K562 (cell line): ENCODE results near the gene CHRDL2.

Source experiments
- EGR1 ChIP-seq: fragments of 450-650 bp; conservative IDR thresholded peaks from 2 replicates; pipeline ENCODE4 v1.6.1; 2017; ENCODE audit warnings: mild to moderate bottlenecking
- FOSL1 ChIP-seq: fragments of 200-800 bp; sonication (Bioruptor generic); conservative IDR thresholded peaks from 2 replicates; pipeline ENCODE4 v1.6.1; 2016; ENCODE audit warnings: missing genetic modification characterization, missing compliant biosample characterization
- HDAC2 ChIP-seq: fragments of 450-650 bp; IDR thresholded peaks from 2 replicates; pipeline ENCODE4 v1.6.1; 2016; ENCODE audit warnings: mild to moderate bottlenecking
- HDGF ChIP-seq: fragments of 450-650 bp; IDR thresholded peaks from 2 replicates; pipeline ENCODE4 v1.6.1; 2016
- NFYB ChIP-seq: IDR thresholded peaks from 2 replicates; pipeline ENCODE4 v1.6.1; 2011; ENCODE audit warnings: mild to moderate bottlenecking, moderate library complexity; ENCODE audit not compliant: insufficient read length; ENCODE audit errors: extremely low read depth
- RBFOX2 ChIP-seq: fragments of 200-400 bp; formaldehyde crosslinking; IDR thresholded peaks from 2 replicates; pipeline ENCODE4 v1.6.1; 2017; ENCODE audit warnings: low read depth, mild to moderate bottlenecking, low read length, moderate library complexity
- RBM15 ChIP-seq: fragments of 200-400 bp; formaldehyde crosslinking; IDR thresholded peaks from 2 replicates; pipeline ENCODE4 v1.6.1; 2018; ENCODE audit warnings: mild to moderate bottlenecking, low read length, moderate library complexity; ENCODE audit not compliant: insufficient read depth
- ZNF384 ChIP-seq: IDR thresholded peaks from 2 replicates; pipeline ENCODE4 v1.6.1; 2012; ENCODE audit warnings: low read depth, low read length, improper control_type of control experiment
- ZSCAN29 ChIP-seq: fragments of 450-650 bp; IDR thresholded peaks from 2 replicates; pipeline ENCODE4 v1.6.1; 2017
- ZZZ3 ChIP-seq: fragments of 450-650 bp; IDR thresholded peaks from 2 replicates; pipeline ENCODE4 v1.6.1; 2016; ENCODE audit warnings: antibody characterized with exemption, mild to moderate bottlenecking, moderate library complexity

GRCh38 chr11:74696939-74697675 is 34.1 kb downstream of the CHRDL2 start:
- TF ChIP-seq RBFOX2, result no peak
- no peak for TF ChIP-seq ZZZ3
- no peak for TF ChIP-seq ZNF384
- no peak for TF ChIP-seq EGR1
- no peak for TF ChIP-seq HDGF
- no peak for TF ChIP-seq NFYB
- TF ChIP-seq FOSL1 (tag), result no peak
- TF ChIP-seq RBM15, result no peak
- TF ChIP-seq ZSCAN29, result no peak
- TF ChIP-seq HDAC2, result no peak
